Hepatocyte (in vitro differentiated cells): ENCODE measurements around the gene MACROD2. TPM values are rescaled to one million over a fixed set of nuclear protein-coding genes. Genes with fewer than 3 reads are reported as not detected.

Experiments used
- DNase-seq: peaks from one replicate; pipeline ENCODE4 v3.0.0-alpha.2; 2016; ENCODE audit warnings: low spot score
- H2AFZ ChIP-seq: fragments of 200-600 bp; sonication (generic); 2 replicates; pipeline ENCODE4 v1.6.0; 2016; ENCODE audit warnings: antibody characterized with exemption, mild to moderate bottlenecking
- H3K27ac ChIP-seq: fragments of 200-600 bp; sonication (generic); 2 replicates; pipeline ENCODE4 v1.5.1; 2016; ENCODE audit warnings: mild to moderate bottlenecking
- H3K27me3 ChIP-seq: fragments of 200-600 bp; sonication (generic); 2 replicates; pipeline ENCODE4 v1.6.1; 2016
- H3K36me3 ChIP-seq: fragments of 200-600 bp; sonication (generic); replicated peaks from 2 replicates; pipeline ENCODE4 v1.5.1; 2016; ENCODE audit warnings: low read depth; ENCODE audit not compliant: insufficient read depth
- H3K4me1 ChIP-seq: fragments of 200-600 bp; sonication (generic); 2 replicates; pipeline ENCODE4 v1.5.1; 2016; ENCODE audit warnings: mild to moderate bottlenecking, moderate library complexity; ENCODE audit not compliant: insufficient read depth
- H3K4me2 ChIP-seq: fragments of 200-600 bp; sonication (generic); 2 replicates; pipeline ENCODE4 v1.6.0; 2016
- H3K4me3 ChIP-seq: fragments of 200-600 bp; sonication (generic); 2 replicates; pipeline ENCODE4 v1.5.1; 2016; ENCODE audit warnings: mild to moderate bottlenecking
- H3K79me2 ChIP-seq: fragments of 200-600 bp; sonication (generic); 2 replicates; pipeline ENCODE4 v1.6.0; 2017; ENCODE audit warnings: mild to moderate bottlenecking
- H3K9me2 ChIP-seq: fragments of 200-600 bp; sonication (generic); replicated peaks from 2 replicates; pipeline ENCODE4 v1.6.0; 2017; ENCODE audit warnings: mild to moderate bottlenecking; ENCODE audit not compliant: insufficient read depth
- H3K9me3 ChIP-seq: fragments of 200-600 bp; sonication (generic); 2 replicates; pipeline ENCODE4 v1.5.1; 2016; ENCODE audit warnings: low read depth, mild to moderate bottlenecking
- H4K20me1 ChIP-seq: fragments of 200-600 bp; sonication (generic); 2 replicates; pipeline ENCODE4 v1.6.0; 2016; ENCODE audit warnings: mild to moderate bottlenecking; ENCODE audit not compliant: insufficient read depth, poor library complexity, severe bottlenecking
- EZH2 ChIP-seq: fragments of 200-600 bp; sonication (generic); IDR thresholded peaks from 2 replicates; pipeline ENCODE4 v1.6.1; 2016; ENCODE audit warnings: antibody characterized with exemption, mild to moderate bottlenecking, borderline replicate concordance
- EZH2phosphoT487 ChIP-seq: fragments of 200-600 bp; sonication (generic); IDR thresholded peaks from one replicate; pipeline ENCODE4 v1.6.1; 2018; ENCODE audit warnings: antibody characterized with exemption, mild to moderate bottlenecking, low read depth, moderate library complexity; ENCODE audit not compliant: unreplicated experiment, severe bottlenecking
- WGBS: methylation state at CpG from one replicate; pipeline ENCODE4 v1.1.6; 2016; ENCODE audit warnings: low lambda C conversion rate; ENCODE audit errors: missing lambda C conversion rate; 5-methylcytosine and 5-hydroxymethylcytosine counted together
- polyA plus RNA-seq: library from polyadenylated mRNA; unstranded; fragments of >200 nt; fragmentation: Nextera tagmentation; extraction: Ambion mirVana; gene quantifications from 2 replicates; pipeline ENCODE4 v1.2.1, GENCODE V29; 2016
- total RNA-seq: library from RNA; depleted of rRNA; stranded (reverse); fragments of >200 nt; gene quantifications from 2 replicates; pipeline ENCODE4 v1.2.3, GENCODE V29; 2014
- TF ChIP-seq, protein P1 (sequence below): fragments of 200-600 bp; sonication (generic); IDR thresholded peaks from 2 replicates; pipeline ENCODE4 v1.5.1; 2016; ENCODE audit warnings: antibody characterized with exemption, mild to moderate bottlenecking; ENCODE audit not compliant: poor library complexity

The MACROD2 gene
- total and polyA plus RNA-seq, 2 experiments from 2014 or later: 2.4 to 3.1 TPM

DNA sequence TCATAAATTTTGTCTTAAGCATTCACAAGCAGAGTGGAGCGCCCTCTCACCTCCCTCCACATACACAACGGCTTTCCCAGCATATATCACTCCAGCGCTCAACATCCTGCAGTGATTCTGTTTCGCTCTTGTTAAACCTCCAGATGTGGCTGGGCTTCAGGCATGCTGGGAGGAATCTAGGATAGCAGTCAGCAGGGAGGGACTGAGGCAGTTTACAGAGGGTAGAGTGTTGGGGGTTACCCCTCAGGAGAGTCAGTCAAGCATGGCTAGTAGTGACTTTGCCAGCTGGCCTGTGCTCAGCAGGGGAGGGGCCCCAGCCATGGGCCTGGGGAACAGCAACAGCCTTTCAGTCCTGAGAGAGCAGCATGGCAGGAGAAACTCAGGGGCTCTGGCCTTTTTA, 503.5 kb downstream of the MACROD2 start:
- no peaks in the 10 kb centered on the region for H3K79me2 ChIP-seq
- no peaks in the 10 kb centered on the region for H3K36me3 ChIP-seq
- 42% methylated on average over 4 of the region's 4 CpGs for WGBS
- peak; percentile 16 for DNase-seq
- no peak overlapping the region for H2AFZ ChIP-seq
- no peaks in the 10 kb centered on the region for H3K4me1 ChIP-seq
- H3K27me3 ChIP-seq: no peaks in the 10 kb centered on the region
- no peaks in the 10 kb centered on the region for H3K9me2 ChIP-seq
- TF ChIP-seq, protein P1, sequence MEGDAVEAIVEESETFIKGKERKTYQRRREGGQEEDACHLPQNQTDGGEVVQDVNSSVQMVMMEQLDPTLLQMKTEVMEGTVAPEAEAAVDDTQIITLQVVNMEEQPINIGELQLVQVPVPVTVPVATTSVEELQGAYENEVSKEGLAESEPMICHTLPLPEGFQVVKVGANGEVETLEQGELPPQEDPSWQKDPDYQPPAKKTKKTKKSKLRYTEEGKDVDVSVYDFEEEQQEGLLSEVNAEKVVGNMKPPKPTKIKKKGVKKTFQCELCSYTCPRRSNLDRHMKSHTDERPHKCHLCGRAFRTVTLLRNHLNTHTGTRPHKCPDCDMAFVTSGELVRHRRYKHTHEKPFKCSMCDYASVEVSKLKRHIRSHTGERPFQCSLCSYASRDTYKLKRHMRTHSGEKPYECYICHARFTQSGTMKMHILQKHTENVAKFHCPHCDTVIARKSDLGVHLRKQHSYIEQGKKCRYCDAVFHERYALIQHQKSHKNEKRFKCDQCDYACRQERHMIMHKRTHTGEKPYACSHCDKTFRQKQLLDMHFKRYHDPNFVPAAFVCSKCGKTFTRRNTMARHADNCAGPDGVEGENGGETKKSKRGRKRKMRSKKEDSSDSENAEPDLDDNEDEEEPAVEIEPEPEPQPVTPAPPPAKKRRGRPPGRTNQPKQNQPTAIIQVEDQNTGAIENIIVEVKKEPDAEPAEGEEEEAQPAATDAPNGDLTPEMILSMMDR: no peak
- no peak for TF ChIP-seq EZH2
- TF ChIP-seq EZH2phosphoT487: no peak
- H4K20me1 ChIP-seq: no peaks in the 10 kb centered on the region
- no peak overlapping the region for H3K27ac ChIP-seq
- no peak overlapping the region for H3K4me2 ChIP-seq
- no peaks in the 10 kb centered on the region for H3K9me3 ChIP-seq
- H3K4me3 ChIP-seq: no peak overlapping the region

DNA sequence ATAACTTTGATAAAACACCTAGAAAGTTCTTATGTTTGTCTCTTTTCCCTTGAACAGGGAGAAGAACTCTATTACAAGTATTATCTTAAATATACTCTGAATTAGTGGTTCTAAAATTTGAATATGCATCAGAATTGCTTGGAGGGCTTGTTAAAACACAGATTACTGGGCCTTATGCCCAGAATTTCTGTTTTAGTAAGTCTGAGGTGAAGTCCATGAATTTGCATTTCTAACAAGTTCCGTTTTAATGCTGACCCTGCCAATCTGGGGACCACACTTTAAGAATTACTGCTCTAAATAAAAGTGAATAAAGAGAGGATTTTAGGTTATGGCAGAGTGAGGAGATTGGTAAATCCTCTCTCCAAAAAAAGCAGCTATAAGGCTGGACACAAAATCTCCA, 510.2 kb downstream of the MACROD2 start:
- Histone ChIP-seq H3K4me1 (no peaks in the 10 kb centered on the region), H3K27ac (no peak overlapping the region), H3K27me3 (no peaks in the 10 kb centered on the region), H3K4me2 (no peak overlapping the region), H3K4me3 (no peak overlapping the region), H3K79me2 (no peaks in the 10 kb centered on the region), H2AFZ (no peak overlapping the region), H3K9me2 (no peaks in the 10 kb centered on the region), H3K36me3 (no peaks in the 10 kb centered on the region), H4K20me1 (no peaks in the 10 kb centered on the region), H3K9me3 (no peaks in the 10 kb centered on the region)
- DNase-seq: no peak
- TF ChIP-seq, protein P1: no peak
- TF ChIP-seq EZH2: no peak
- no peak for TF ChIP-seq EZH2phosphoT487
- 96% methylated on average over 1 of the region's 1 CpG for WGBS

DNA sequence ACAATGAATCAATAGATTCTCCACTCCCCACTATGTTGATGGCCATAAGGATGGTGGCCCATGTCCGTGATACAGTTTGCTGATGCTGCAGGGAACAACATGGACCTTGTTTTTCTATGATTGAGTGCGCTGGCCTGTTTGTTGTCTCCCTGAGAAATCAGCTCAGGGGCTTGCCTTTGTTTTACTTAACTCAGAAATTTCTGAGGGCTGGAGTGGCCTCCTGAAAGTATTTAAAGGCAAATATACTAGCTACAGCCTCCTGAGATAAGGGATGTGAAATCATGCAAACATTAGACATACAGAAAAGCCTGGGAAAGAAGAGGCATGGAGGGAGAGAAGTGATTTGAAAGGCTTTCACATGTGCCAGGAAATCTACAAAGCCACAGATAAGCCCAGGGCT, 512.4 kb downstream of the MACROD2 start:
- no peaks in the 10 kb centered on the region for H3K9me2 ChIP-seq
- WGBS: 61% methylated on average over 2 of the region's 2 CpGs
- no peaks in the 10 kb centered on the region for H3K36me3 ChIP-seq
- no peaks in the 10 kb centered on the region for H3K27me3 ChIP-seq
- peak; percentile 10 for DNase-seq
- H2AFZ ChIP-seq: peak overlapping the region; percentile 30
- H3K4me2 ChIP-seq: peak overlapping the region; percentile 59
- no peaks in the 10 kb centered on the region for H3K79me2 ChIP-seq
- no peaks in the 10 kb centered on the region for H3K9me3 ChIP-seq
- H4K20me1 ChIP-seq: no peaks in the 10 kb centered on the region
- H3K4me3 ChIP-seq: no peak overlapping the region
- TF ChIP-seq, protein P1: no peak
- TF ChIP-seq EZH2phosphoT487: no peak
- no peak for TF ChIP-seq EZH2
- H3K4me1 ChIP-seq: peaks cover 3% of the 10 kb centered on the region
- peak overlapping the region; percentile 49 for H3K27ac ChIP-seq

DNA sequence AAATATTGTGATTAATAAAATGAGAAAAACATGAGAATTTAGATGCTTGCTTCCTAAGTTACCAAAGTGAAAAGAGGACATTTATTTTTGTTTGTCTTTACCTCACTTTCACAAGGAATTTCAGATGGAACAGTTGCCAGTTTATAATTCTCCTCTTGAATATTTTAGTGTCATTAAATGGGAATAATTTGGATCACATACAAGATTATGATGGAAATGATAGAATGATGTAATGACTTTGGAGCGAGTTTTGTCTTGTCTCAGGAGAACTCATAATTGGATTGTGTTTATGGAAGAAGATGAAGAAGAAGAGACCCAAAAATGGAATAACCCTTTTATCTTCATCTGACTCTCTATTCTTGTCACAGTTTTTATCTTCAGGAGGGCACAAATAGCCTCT, 515.0 kb downstream of the MACROD2 start:
- H3K4me2 ChIP-seq: no peak overlapping the region
- TF ChIP-seq EZH2 (no peak), EZH2phosphoT487 (no peak)
- TF ChIP-seq, protein P1: no peak
- no peaks in the 10 kb centered on the region for H3K79me2 ChIP-seq

More for the DNA sequence above, 515.0 kb downstream of the MACROD2 start:
- no peak for DNase-seq
- H4K20me1 ChIP-seq: no peaks in the 10 kb centered on the region
- H2AFZ ChIP-seq: no peak overlapping the region
- no peak overlapping the region for H3K27ac ChIP-seq
- H3K27me3 ChIP-seq: no peaks in the 10 kb centered on the region
- H3K36me3 ChIP-seq: no peaks in the 10 kb centered on the region
- H3K4me3 ChIP-seq: no peak overlapping the region
- WGBS: 85% methylated on average over 1 of the region's 1 CpG
- no peaks in the 10 kb centered on the region for H3K9me2 ChIP-seq
- peaks cover 7% of the 10 kb centered on the region for H3K4me1 ChIP-seq
- no peaks in the 10 kb centered on the region for H3K9me3 ChIP-seq
